Gastrocnemius medialis (tissue), 4 donors: ENCODE measurements around the gene STRN4. TPM values are rescaled to one million over a fixed set of nuclear protein-coding genes. Genes with fewer than 3 reads are reported as not detected.
A peak's percentile ranks its signal among the peaks of the same experiment; 100 is the strongest.

ENCODE experiments used
- ATAC-seq, 2 donors: fragments of 150-250 bp; one replicate each; pipeline ENCODE4 v1.9.1; 2016
- DNase-seq, 2 donors: peaks; one replicate each; pipeline ENCODE4 v3.0.0-alpha.2; 2019
- H3K27ac ChIP-seq, 4 donors: fragments of 200-600 bp; sonication (generic); 1 replicate in 1 of 4; 2 replicates in 3 of 4; pipeline ENCODE4 v1.5.1; 2016 to 2018; ENCODE audit warnings: mild to moderate bottlenecking in 2 of 4, moderate library complexity in 1 of 4
- H3K27me3 ChIP-seq, 3 donors: fragments of 200-600 bp; sonication (generic) in 2 of 3; 1 replicate in 1 of 3; 2 replicates in 2 of 3; pipeline versions ENCODE4 v1.5.1 to v1.6.0; 2016 to 2019; ENCODE audit warnings: mild to moderate bottlenecking in 1 of 3, moderate library complexity in 1 of 3
- H3K36me3 ChIP-seq, 2 donors: fragments of 200-600 bp; sonication (generic) in 1 of 2; one replicate each; pipeline ENCODE4 v1.5.1; 2017 to 2018
- H3K4me1 ChIP-seq, 2 donors: fragments of 200-600 bp; sonication (generic) in 1 of 2; one replicate each; pipeline ENCODE4 v1.5.1; 2016 to 2017; ENCODE audit warnings: mild to moderate bottlenecking in 2 of 2
- H3K4me3 ChIP-seq, 4 donors: fragments of 200-600 bp; sonication (generic) in 3 of 4; 1 replicate in 1 of 4; 2 replicates in 3 of 4; pipeline ENCODE4 v1.5.1; 2016 to 2019; ENCODE audit warnings: mild to moderate bottlenecking in 2 of 4
- H3K9me3 ChIP-seq, 3 donors: fragments of 200-600 bp; sonication (generic) in 2 of 3; 1 replicate in 1 of 3; 2 replicates in 2 of 3; pipeline ENCODE4 v1.5.1; 2016 to 2019
- POLR2A ChIP-seq, 2 donors: fragments of 450-650 bp; IDR thresholded peaks; one replicate each; pipeline ENCODE4 v1.6.1; 2017; ENCODE audit warnings: antibody characterized with exemption in 2 of 2, mild to moderate bottlenecking in 2 of 2, moderate library complexity in 2 of 2
- in situ Hi-C, 4 donors: fragments of 200-750 bp; cut with MboI; loops; one replicate each; pipeline versions ENCODE4 v1.15.0 to v1.8.0; 2017; ENCODE audit warnings: low sequenced_read_pairs in 4 of 4
- intact Hi-C: fragments of 100-400 bp; cut with DNase I; formaldehyde crosslinking; loops from one replicate; pipeline ENCODE4 v1.15.1; 2023; ENCODE audit warnings: low total_unique reads
- total RNA-seq, 4 donors: library from RNA; depleted of rRNA; stranded (reverse); fragments of >200 nt; gene quantifications; one replicate each; pipeline versions ENCODE4 v1.1.0 to v1.2.3, GENCODE V29; 2016
- TF ChIP-seq, protein P1 (sequence below), 5 experiments: fragments of 450-650 bp in 3 of 5; fragments of 200-600 bp in 2 of 5; sonication (generic) in 2 of 5; IDR thresholded peaks in 4 of 5; conservative IDR thresholded peaks in 1 of 5; 1 replicate in 4 of 5; 2 replicates in 1 of 5; pipeline ENCODE4 v1.5.1; 2016 to 2019; ENCODE audit warnings: antibody characterized with exemption in 5 of 5, mild to moderate bottlenecking in 3 of 5, moderate library complexity in 3 of 5

Gene STRN4
- total RNA-seq, 4 donors from 2014 or later: 45.5 to 75.7 (median 57.9) TPM

DNA sequence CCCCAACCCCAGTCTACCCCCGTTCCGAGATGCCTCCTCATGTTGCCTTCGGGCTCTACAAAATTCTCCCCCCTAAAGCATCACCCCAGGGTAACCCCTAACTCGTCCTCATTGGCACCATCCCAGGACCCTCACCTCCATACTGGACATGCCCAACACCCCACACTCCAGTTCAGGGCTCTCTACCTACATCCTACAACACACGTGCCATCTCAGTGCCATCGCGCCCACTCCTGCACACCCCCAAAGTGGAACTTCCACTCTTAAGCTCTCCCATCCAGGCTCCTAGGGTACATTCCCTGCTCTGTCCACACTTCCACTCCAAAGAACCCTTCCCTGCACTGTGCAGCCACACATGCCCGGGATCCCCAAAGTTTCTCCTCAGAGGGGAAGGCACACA is 1.2 kb downstream of the STRN4 start:
- TF ChIP-seq, protein P1, sequence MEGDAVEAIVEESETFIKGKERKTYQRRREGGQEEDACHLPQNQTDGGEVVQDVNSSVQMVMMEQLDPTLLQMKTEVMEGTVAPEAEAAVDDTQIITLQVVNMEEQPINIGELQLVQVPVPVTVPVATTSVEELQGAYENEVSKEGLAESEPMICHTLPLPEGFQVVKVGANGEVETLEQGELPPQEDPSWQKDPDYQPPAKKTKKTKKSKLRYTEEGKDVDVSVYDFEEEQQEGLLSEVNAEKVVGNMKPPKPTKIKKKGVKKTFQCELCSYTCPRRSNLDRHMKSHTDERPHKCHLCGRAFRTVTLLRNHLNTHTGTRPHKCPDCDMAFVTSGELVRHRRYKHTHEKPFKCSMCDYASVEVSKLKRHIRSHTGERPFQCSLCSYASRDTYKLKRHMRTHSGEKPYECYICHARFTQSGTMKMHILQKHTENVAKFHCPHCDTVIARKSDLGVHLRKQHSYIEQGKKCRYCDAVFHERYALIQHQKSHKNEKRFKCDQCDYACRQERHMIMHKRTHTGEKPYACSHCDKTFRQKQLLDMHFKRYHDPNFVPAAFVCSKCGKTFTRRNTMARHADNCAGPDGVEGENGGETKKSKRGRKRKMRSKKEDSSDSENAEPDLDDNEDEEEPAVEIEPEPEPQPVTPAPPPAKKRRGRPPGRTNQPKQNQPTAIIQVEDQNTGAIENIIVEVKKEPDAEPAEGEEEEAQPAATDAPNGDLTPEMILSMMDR (IDR thresholded peaks at IDR 0.05 in 4 of 5, conservative IDR thresholded peaks at IDR 0.05 in 1 of 5): no peak
- in situ Hi-C loops (no loop called here), intact Hi-C loops (loop anchor here (5.0 kb wide), 2 partner anchors 38 to 247 kb away; no protein-coding TSS in a partner anchor)
- ATAC-seq (peak in 1 of 2 donors; percentile 9), DNase-seq (no peak)
- H3K4me1 ChIP-seq: peaks cover 35 to 62% of the 10 kb centered on the region in 2 donors
- peak overlapping the region; percentile 78 to 100 (median 92) for H3K4me3 ChIP-seq
- H3K27me3 ChIP-seq: no peaks in the 10 kb centered on the region
- no peaks in the 10 kb centered on the region for H3K9me3 ChIP-seq
- no peaks in the 10 kb centered on the region for H3K36me3 ChIP-seq
- peak overlapping the region; percentile 90 to 98 (median 96) for H3K27ac ChIP-seq

DNA sequence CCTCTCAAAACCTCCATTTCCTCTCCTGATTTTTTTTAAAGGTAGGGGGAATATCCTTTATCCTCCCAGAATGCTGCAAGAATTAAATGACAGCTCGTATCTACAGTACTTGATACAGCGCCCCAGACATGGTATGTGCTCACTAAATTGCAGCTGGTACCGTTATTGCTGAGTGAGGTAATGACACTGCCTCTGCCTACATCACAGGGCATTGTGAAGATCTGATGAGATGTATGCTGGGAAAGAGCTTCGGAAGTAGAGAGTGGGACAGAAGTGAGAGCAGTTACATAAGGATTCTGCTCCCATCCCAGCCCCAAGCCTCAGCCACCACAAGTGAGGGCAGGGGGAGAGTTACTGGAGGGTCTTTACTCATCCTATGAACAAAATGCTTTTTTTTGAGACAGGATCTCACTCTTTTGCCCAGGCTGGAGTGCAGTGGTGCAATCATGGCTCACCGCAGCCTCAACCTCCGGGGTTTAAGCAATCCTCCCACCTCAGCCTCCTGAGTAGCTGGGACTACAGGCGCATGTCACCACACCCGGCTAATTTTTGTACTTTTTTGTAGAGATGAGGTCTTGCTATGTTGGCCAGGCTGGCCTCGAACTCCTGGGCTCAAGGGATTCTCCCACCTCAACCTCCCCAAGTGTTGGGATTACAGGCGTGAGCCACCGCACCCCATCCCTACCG is 2.1 kb downstream of the STRN4 start:
- peak overlapping the region in 2 of 4 donors; percentile 92 to 93 for H3K4me3 ChIP-seq
- ATAC-seq (no peak), DNase-seq (no peak)
- intact Hi-C loops (no loop called here), in situ Hi-C loops (no loop called here)
- H3K27me3 ChIP-seq: no peaks in the 10 kb centered on the region
- H3K27ac ChIP-seq: no peak overlapping the region
- no peaks in the 10 kb centered on the region for H3K9me3 ChIP-seq
- no peak for TF ChIP-seq POLR2A (IDR thresholded peaks at IDR 0.05)
- TF ChIP-seq, protein P1 (IDR thresholded peaks at IDR 0.05 in 4 of 5, conservative IDR thresholded peaks at IDR 0.05 in 1 of 5): no peak
- peaks cover 44 to 67% of the 10 kb centered on the region in 2 donors for H3K4me1 ChIP-seq
- H3K36me3 ChIP-seq: no peaks in the 10 kb centered on the region

DNA sequence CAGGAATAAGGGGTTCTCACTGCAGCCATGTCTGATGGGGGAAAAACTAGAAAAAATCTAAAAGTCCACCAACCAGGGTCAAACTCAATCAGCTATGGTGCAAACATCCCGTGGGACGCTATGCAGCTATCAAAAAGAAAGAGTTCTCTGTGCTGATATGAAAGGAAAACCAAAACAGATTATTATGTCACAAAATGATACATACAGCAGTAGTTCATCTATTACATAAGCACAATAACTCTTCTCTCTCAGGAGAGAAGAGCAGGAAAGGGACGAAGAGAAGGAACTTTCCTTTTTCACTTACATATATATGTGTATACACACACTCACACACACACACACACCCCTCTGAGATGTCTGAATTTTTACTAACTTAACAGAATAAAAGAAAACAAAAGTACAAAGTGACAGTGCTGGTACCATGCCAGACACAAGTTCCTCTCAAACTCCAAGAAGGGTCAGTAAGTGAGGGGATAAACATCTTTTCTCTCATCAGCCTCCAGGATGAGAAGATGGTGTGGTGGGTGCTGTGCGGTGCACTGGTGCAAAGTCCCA is 3.2 kb downstream of the STRN4 start:
- H3K9me3 ChIP-seq: no peaks in the 10 kb centered on the region
- H3K27me3 ChIP-seq: no peaks in the 10 kb centered on the region
- H3K36me3 ChIP-seq: no peaks in the 10 kb centered on the region
- H3K4me1 ChIP-seq: peaks cover 53 to 76% of the 10 kb centered on the region in 2 donors
- in situ Hi-C loops: no loop called here
- DNase-seq (no peak), ATAC-seq (no peak)
- TF ChIP-seq, protein P1 (IDR thresholded peaks at IDR 0.05 in 4 of 5, conservative IDR thresholded peaks at IDR 0.05 in 1 of 5): no peak
- intact Hi-C loops: no loop called here
- no peak overlapping the region for H3K4me3 ChIP-seq
- H3K27ac ChIP-seq: no peak overlapping the region

DNA sequence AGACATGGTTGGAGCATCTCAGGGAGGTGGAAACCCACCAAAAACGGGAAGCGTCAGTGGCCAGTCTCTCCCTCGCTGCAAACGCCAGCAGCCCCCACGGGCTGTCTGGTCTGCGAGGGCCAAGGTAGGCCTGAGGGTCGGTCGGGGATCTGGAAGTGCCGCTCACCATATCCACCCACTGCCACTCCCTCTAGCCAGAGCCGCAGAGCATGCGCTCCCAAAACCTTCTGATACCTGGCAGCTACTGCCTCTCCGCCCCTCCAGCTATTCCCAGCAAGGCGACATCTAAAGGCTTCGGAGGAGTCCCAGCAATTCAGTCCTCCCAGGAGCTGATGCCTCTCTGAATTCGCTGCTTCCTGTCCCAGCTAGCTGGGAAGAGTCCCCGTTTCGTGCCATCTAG is 4.8 kb downstream of the STRN4 start:
- ATAC-seq (no peak), DNase-seq (no peak)
- no peaks in the 10 kb centered on the region for H3K9me3 ChIP-seq
- H3K4me3 ChIP-seq: no peak overlapping the region
- H3K36me3 ChIP-seq: peaks cover 0 to 15% of the 10 kb centered on the region in 2 donors
- in situ Hi-C loops (no loop called here), intact Hi-C loops (no loop called here)
- H3K27ac ChIP-seq: no peak overlapping the region
- TF ChIP-seq POLR2A (IDR thresholded peaks at IDR 0.05): no peak
- TF ChIP-seq, protein P1 (IDR thresholded peaks at IDR 0.05 in 4 of 5, conservative IDR thresholded peaks at IDR 0.05 in 1 of 5): no peak
- H3K4me1 ChIP-seq: peaks cover 55 to 73% of the 10 kb centered on the region in 2 donors
- H3K27me3 ChIP-seq: no peaks in the 10 kb centered on the region
